Omental fat pad (tissue), 4 donors: ENCODE results near the gene CEBPB. TPM values are rescaled to one million over a fixed set of nuclear protein-coding genes. Genes with fewer than 3 reads are reported as not detected.

Source experiments
- ATAC-seq: fragments of 150-250 bp; one replicate; pipeline ENCODE4 v1.9.1; 2016; ENCODE audit warnings: mild to moderate bottlenecking, moderate library complexity; ENCODE audit not compliant: low FRiP score
- DNase-seq: peaks from one replicate; pipeline ENCODE4 v3.0.0-alpha.2; 2019; ENCODE audit warnings: low spot score
- CTCF ChIP-seq, 3 donors: fragments of 450-650 bp; IDR thresholded peaks; one replicate each; pipeline ENCODE4 v1.5.1; 2016 to 2017; ENCODE audit warnings: antibody characterized with exemption in 3 of 3, mild to moderate bottlenecking in 3 of 3, moderate library complexity in 2 of 3
- total RNA-seq, 4 donors: library from RNA; depleted of rRNA; stranded (reverse); fragments of >200 nt; gene quantifications; one replicate each; pipeline ENCODE4 v1.1.0, GENCODE V29; 2016

CEBPB gene
- total RNA-seq, 4 donors from 2014 or later: 158 to 345 (median 227) TPM

- TF ChIP-seq CTCF (IDR thresholded peaks at IDR 0.05): peak in 2 of 3 donors; percentile 97 to 99
- DNase-seq (peak; percentile 100), ATAC-seq (peak; percentile 23)
These were observed 4.3 kb upstream of the CEBPB start for GRCh38 chr20:50186151-50186885.

- ATAC-seq: no peak
- no peak for TF ChIP-seq CTCF (IDR thresholded peaks at IDR 0.05)
- no peak for DNase-seq
These were observed 3.6 kb upstream of the CEBPB start for GRCh38 chr20:50186987-50187402.

- ATAC-seq (peak; percentile 8), DNase-seq (no peak)
- TF ChIP-seq CTCF (IDR thresholded peaks at IDR 0.05): no peak
These were observed 3.1 kb upstream of the CEBPB start for GRCh38 chr20:50187403-50188051.

- ATAC-seq (no peak), DNase-seq (no peak)
- no peak for TF ChIP-seq CTCF (IDR thresholded peaks at IDR 0.05)
These were observed 2.3 kb upstream of the CEBPB start for GRCh38 chr20:50188287-50188688.

GRCh38 chr20:50188879-50189680 is 1.6 kb upstream of the CEBPB start:
- ATAC-seq (no peak), DNase-seq (no peak)

GRCh38 chr20:50189681-50190250 is 864 bp upstream of the CEBPB start:
- TF ChIP-seq CTCF (IDR thresholded peaks at IDR 0.05): no peak
- peak; percentile 4 for ATAC-seq
- DNase-seq: no peak

More at GRCh38 chr20:50188879-50189680, 1.6 kb upstream of the CEBPB start:
- TF ChIP-seq CTCF (IDR thresholded peaks at IDR 0.05): no peak
